HL-60 (cell line): Measurements from ENCODE around the gene DLK2.
"Not testable (repeated sequence)": the region's sequence is repeated elsewhere in the genome, so short reads cannot be mapped to it uniquely, and the experiment has no call there.

ENCODE experiments used
- DNase-seq, 2 experiments: peaks; one replicate each; pipeline ENCODE4 v3.0.0-alpha.2; 2010 to 2020; ENCODE audit warnings: low read depth in 1 of 2, low spot score in 1 of 2
- H3K27ac ChIP-seq: fragments of 250-450 bp; sonication (Bioruptor Pico); replicated peaks from 2 replicates; pipeline ENCODE4 v1.5.1; 2020; ENCODE audit warnings: mild to moderate bottlenecking, moderate library complexity
- H3K27me3 ChIP-seq: fragments of 250-450 bp; sonication (Bioruptor Pico); 2 replicates; pipeline ENCODE4 v1.5.1; 2021; ENCODE audit warnings: mild to moderate bottlenecking, moderate library complexity; ENCODE audit not compliant: insufficient read depth, poor library complexity, severe bottlenecking
- H3K4me3 ChIP-seq: replicated peaks from 2 replicates; pipeline ENCODE4 v1.5.1; 2011; ENCODE audit warnings: mild to moderate bottlenecking, control low read depth, low read length; ENCODE audit not compliant: insufficient read depth
- GABPA ChIP-seq: IDR thresholded peaks from 2 replicates; pipeline ENCODE4 v1.6.1; 2012; ENCODE audit warnings: low read depth
- POLR2AphosphoS5 ChIP-seq: IDR thresholded peaks from 2 replicates; pipeline ENCODE4 v1.6.1; 2012; ENCODE audit warnings: low read depth
- SPI1 ChIP-seq: IDR thresholded peaks from 2 replicates; pipeline ENCODE4 v1.6.1; 2012; ENCODE audit warnings: low read depth, mild to moderate bottlenecking, borderline replicate concordance
- TF ChIP-seq, protein P1 (sequence below): IDR thresholded peaks from one replicate; pipeline ENCODE4 v1.5.1; 2011; ENCODE audit warnings: low read length, control low read depth, inconsistent platforms; ENCODE audit not compliant: insufficient read depth
- TF ChIP-seq, protein P2 (sequence below): IDR thresholded peaks from 2 replicates; pipeline ENCODE4 v1.6.1; 2012; ENCODE audit warnings: low read depth; ENCODE audit not compliant: insufficient replicate concordance

The DLK2 gene

DNA sequence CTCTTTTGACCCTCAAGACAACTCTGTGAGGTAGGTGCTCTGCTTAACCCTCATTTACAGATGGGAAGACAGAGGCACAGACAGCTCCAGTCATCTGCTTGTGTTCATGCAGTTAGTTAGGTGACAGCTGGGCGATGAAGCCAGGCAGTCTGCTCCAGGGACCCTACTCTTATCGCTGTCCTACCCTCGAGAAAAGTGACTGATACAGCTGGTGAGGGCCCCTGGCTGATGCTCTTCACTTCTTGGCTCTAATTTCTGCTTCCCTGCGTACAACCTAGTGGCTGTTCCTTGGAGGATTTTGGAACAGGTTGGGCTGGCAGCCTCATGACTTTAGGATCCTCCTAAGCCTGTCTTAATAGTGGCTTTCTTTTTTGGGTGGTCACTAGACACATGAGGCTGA, 12.9 kb upstream of the DLK2 start:
- no peak for DNase-seq
- no peak overlapping the region for H3K27ac ChIP-seq
- TF ChIP-seq, protein P1, sequence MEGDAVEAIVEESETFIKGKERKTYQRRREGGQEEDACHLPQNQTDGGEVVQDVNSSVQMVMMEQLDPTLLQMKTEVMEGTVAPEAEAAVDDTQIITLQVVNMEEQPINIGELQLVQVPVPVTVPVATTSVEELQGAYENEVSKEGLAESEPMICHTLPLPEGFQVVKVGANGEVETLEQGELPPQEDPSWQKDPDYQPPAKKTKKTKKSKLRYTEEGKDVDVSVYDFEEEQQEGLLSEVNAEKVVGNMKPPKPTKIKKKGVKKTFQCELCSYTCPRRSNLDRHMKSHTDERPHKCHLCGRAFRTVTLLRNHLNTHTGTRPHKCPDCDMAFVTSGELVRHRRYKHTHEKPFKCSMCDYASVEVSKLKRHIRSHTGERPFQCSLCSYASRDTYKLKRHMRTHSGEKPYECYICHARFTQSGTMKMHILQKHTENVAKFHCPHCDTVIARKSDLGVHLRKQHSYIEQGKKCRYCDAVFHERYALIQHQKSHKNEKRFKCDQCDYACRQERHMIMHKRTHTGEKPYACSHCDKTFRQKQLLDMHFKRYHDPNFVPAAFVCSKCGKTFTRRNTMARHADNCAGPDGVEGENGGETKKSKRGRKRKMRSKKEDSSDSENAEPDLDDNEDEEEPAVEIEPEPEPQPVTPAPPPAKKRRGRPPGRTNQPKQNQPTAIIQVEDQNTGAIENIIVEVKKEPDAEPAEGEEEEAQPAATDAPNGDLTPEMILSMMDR, result no peak
- TF ChIP-seq POLR2AphosphoS5 (no peak), GABPA (no peak), SPI1 (no peak)
- TF ChIP-seq, protein P2, sequence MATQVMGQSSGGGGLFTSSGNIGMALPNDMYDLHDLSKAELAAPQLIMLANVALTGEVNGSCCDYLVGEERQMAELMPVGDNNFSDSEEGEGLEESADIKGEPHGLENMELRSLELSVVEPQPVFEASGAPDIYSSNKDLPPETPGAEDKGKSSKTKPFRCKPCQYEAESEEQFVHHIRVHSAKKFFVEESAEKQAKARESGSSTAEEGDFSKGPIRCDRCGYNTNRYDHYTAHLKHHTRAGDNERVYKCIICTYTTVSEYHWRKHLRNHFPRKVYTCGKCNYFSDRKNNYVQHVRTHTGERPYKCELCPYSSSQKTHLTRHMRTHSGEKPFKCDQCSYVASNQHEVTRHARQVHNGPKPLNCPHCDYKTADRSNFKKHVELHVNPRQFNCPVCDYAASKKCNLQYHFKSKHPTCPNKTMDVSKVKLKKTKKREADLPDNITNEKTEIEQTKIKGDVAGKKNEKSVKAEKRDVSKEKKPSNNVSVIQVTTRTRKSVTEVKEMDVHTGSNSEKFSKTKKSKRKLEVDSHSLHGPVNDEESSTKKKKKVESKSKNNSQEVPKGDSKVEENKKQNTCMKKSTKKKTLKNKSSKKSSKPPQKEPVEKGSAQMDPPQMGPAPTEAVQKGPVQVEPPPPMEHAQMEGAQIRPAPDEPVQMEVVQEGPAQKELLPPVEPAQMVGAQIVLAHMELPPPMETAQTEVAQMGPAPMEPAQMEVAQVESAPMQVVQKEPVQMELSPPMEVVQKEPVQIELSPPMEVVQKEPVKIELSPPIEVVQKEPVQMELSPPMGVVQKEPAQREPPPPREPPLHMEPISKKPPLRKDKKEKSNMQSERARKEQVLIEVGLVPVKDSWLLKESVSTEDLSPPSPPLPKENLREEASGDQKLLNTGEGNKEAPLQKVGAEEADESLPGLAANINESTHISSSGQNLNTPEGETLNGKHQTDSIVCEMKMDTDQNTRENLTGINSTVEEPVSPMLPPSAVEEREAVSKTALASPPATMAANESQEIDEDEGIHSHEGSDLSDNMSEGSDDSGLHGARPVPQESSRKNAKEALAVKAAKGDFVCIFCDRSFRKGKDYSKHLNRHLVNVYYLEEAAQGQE, result no peak
- H3K27me3 ChIP-seq, result no peaks in the 10 kb centered on the region
- no peak overlapping the region for H3K4me3 ChIP-seq

DNA sequence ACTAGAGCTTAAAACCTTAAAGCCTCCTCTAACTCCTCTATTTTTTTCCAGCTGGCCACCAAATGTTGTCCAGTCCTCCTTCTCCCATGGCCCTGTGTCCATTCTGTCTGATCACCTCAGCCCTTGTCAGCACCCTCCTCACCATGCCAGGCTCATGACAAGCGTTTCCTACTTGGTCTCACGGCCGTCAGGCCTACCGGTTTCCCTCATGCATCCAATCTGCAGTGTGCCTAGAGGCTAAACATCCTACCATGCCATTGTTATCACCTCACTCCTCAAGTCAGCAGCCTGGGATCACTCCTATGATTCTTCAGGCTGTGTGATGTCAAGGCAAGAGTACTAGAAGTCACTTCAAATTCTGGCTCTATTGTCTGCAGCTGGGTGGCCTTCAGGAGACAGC, 12.4 kb upstream of the DLK2 start:
- DNase-seq, result no peak
- Histone ChIP-seq H3K4me3 (no peak overlapping the region), H3K27ac (no peak overlapping the region), H3K27me3 (no peaks in the 10 kb centered on the region)
- no peak for TF ChIP-seq GABPA
- TF ChIP-seq, protein P2, result no peak
- no peak for TF ChIP-seq POLR2AphosphoS5
- no peak for TF ChIP-seq SPI1
- TF ChIP-seq, protein P1, result no peak

DNA sequence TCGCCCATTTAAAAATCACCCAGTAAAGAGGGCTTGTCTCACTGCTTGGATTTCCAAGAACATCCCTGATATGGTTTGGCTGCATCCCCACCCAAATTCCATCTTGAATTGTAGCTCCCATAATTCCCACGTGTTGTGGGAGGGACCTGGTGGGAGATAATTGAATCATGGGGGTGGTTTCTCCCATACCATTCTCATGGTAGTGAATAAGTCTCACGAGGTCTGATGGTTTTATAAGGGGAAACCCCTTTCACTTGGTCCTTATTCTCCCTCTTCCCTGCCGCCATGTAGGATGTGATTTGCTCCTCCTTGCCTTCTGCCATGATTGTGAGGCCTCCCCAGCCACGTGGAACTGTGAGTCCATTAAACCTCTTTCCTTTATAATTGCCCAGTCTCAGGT, 11.9 kb upstream of the DLK2 start:
- DNase-seq, H3K4me3 ChIP-seq, H3K27me3 ChIP-seq, H3K27ac ChIP-seq: not testable (repeated sequence)

DNA sequence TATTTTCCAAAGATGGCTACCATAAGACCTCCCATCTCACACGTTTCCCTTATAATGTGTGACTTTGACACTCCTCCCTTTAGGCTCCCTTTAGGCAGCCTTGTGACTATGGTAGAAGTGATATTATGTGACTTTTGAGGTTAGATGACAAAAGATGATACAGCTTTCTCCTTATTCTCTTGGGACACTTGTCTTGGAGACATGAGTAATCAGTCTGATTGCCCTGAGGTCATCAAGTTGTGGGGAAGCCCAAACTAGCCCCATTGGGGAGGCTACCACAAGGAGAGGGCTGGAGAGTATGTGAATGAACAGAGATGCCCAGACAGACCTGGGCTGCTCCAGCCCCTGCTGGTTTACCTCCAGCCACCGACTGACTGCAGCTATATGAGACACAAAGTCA, 10.6 kb upstream of the DLK2 start:
- Histone ChIP-seq H3K4me3 (no peak overlapping the region), H3K27me3 (no peaks in the 10 kb centered on the region), H3K27ac (no peak overlapping the region)
- DNase-seq, result no peak
- TF ChIP-seq POLR2AphosphoS5, result no peak
- TF ChIP-seq, protein P1, result no peak
- no peak for TF ChIP-seq GABPA
- TF ChIP-seq, protein P2, result no peak
- no peak for TF ChIP-seq SPI1
